ENCODE results near the gene SLC9C2. TPM values are rescaled to one million over a fixed set of nuclear protein-coding genes. Genes with fewer than 3 reads are reported as not detected.

Gene SLC9C2
- total RNA-seq, 1 experiment from 2014 or later: not detected

DNA sequence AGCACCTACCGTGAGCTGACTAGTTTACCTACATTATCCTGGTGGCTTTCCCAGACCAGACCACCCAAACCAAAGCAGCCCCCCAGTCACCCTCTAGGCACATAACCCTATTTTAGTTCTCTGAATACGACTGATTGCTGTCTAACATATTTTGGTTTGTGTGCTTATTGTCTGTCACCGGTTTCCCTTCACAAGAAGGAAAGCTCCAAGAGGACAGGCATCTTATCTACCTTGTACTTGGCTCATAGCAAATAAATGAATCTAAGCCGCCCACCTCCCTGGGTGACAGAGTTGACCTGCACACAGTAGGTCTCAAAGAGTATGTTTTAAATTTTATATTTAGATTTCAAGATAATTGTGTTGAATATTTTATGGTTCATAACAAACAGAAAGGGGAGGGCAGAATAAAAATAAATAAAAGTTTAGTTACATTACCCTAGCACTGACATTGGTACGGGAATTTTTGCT lies 126.6 kb downstream of the SLC9C2 start:
- peaks cover 41% of the 10 kb centered on the region for H3K4me1 Mint-ChIP-seq
- ATAC-seq (no peak), DNase-seq (ENCODE audit: low spot score) (no peak)
- ChIA-PET CTCF (interaction anchor here (1.2 to 3.3 kb wide), 2 partner anchors 27 to 46 kb away, joined by 6 to 28 read pairs; no protein-coding TSS in a partner anchor), POLR2A (interaction anchor here (0.5 to 2.8 kb wide), 12 partner anchors 12 to 1541 kb away, joined by 3 to 10 read pairs (median 4); partner anchors contain the start of genes CENPL, DARS2, GAS5 and KLHL20)
- TF ChIP-seq, protein P1, sequence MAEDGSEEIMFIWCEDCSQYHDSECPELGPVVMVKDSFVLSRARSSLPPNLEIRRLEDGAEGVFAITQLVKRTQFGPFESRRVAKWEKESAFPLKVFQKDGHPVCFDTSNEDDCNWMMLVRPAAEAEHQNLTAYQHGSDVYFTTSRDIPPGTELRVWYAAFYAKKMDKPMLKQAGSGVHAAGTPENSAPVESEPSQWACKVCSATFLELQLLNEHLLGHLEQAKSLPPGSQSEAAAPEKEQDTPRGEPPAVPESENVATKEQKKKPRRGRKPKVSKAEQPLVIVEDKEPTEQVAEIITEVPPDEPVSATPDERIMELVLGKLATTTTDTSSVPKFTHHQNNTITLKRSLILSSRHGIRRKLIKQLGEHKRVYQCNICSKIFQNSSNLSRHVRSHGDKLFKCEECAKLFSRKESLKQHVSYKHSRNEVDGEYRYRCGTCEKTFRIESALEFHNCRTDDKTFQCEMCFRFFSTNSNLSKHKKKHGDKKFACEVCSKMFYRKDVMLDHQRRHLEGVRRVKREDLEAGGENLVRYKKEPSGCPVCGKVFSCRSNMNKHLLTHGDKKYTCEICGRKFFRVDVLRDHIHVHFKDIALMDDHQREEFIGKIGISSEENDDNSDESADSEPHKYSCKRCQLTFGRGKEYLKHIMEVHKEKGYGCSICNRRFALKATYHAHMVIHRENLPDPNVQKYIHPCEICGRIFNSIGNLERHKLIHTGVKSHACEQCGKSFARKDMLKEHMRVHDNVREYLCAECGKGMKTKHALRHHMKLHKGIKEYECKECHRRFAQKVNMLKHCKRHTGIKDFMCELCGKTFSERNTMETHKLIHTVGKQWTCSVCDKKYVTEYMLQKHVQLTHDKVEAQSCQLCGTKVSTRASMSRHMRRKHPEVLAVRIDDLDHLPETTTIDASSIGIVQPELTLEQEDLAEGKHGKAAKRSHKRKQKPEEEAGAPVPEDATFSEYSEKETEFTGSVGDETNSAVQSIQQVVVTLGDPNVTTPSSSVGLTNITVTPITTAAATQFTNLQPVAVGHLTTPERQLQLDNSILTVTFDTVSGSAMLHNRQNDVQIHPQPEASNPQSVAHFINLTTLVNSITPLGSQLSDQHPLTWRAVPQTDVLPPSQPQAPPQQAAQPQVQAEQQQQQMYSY (CRISPR knock-in tag; IDR thresholded peaks at IDR 0.05): no peak
- TF ChIP-seq, protein P2, sequence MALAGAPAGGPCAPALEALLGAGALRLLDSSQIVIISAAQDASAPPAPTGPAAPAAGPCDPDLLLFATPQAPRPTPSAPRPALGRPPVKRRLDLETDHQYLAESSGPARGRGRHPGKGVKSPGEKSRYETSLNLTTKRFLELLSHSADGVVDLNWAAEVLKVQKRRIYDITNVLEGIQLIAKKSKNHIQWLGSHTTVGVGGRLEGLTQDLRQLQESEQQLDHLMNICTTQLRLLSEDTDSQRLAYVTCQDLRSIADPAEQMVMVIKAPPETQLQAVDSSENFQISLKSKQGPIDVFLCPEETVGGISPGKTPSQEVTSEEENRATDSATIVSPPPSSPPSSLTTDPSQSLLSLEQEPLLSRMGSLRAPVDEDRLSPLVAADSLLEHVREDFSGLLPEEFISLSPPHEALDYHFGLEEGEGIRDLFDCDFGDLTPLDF (CRISPR knock-in tag; IDR thresholded peaks at IDR 0.05): no peak
- TF ChIP-seq GTF2I (CRISPR knock-in tag; conservative IDR thresholded peaks at IDR 0.05) (no peak), OVOL2 (CRISPR knock-in tag; IDR thresholded peaks at IDR 0.05; ENCODE audit: borderline replicate concordance) (no peak), ZNF416 (CRISPR knock-in tag; IDR thresholded peaks at IDR 0.05) (no peak), TEAD1 (CRISPR knock-in tag; IDR thresholded peaks at IDR 0.05) (no peak), SMAD4 (CRISPR knock-in tag; IDR thresholded peaks at IDR 0.05) (no peak), FOXJ3 (CRISPR knock-in tag; IDR thresholded peaks at IDR 0.05; ENCODE audit: borderline replicate concordance) (no peak), CBFB (CRISPR knock-in tag; IDR thresholded peaks at IDR 0.05; ENCODE audit: low read depth) (no peak), SP1 (CRISPR knock-in tag; conservative IDR thresholded peaks at IDR 0.05) (no peak)
- TF ChIP-seq, protein P3, sequence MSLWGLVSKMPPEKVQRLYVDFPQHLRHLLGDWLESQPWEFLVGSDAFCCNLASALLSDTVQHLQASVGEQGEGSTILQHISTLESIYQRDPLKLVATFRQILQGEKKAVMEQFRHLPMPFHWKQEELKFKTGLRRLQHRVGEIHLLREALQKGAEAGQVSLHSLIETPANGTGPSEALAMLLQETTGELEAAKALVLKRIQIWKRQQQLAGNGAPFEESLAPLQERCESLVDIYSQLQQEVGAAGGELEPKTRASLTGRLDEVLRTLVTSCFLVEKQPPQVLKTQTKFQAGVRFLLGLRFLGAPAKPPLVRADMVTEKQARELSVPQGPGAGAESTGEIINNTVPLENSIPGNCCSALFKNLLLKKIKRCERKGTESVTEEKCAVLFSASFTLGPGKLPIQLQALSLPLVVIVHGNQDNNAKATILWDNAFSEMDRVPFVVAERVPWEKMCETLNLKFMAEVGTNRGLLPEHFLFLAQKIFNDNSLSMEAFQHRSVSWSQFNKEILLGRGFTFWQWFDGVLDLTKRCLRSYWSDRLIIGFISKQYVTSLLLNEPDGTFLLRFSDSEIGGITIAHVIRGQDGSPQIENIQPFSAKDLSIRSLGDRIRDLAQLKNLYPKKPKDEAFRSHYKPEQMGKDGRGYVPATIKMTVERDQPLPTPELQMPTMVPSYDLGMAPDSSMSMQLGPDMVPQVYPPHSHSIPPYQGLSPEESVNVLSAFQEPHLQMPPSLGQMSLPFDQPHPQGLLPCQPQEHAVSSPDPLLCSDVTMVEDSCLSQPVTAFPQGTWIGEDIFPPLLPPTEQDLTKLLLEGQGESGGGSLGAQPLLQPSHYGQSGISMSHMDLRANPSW (CRISPR knock-in tag; conservative IDR thresholded peaks at IDR 0.05; ENCODE audit: low read depth): no peak
- TF ChIP-seq, protein P4, sequence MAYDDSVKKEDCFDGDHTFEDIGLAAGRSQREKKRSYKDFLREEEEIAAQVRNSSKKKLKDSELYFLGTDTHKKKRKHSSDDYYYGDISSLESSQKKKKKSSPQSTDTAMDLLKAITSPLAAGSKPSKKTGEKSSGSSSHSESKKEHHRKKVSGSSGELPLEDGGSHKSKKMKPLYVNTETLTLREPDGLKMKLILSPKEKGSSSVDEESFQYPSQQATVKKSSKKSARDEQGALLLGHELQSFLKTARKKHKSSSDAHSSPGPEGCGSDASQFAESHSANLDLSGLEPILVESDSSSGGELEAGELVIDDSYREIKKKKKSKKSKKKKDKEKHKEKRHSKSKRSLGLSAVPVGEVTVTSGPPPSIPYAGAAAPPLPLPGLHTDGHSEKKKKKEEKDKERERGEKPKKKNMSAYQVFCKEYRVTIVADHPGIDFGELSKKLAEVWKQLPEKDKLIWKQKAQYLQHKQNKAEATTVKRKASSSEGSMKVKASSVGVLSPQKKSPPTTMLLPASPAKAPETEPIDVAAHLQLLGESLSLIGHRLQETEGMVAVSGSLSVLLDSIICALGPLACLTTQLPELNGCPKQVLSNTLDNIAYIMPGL (CRISPR knock-in tag; IDR thresholded peaks at IDR 0.05): no peak
- TF ChIP-seq, protein P5, sequence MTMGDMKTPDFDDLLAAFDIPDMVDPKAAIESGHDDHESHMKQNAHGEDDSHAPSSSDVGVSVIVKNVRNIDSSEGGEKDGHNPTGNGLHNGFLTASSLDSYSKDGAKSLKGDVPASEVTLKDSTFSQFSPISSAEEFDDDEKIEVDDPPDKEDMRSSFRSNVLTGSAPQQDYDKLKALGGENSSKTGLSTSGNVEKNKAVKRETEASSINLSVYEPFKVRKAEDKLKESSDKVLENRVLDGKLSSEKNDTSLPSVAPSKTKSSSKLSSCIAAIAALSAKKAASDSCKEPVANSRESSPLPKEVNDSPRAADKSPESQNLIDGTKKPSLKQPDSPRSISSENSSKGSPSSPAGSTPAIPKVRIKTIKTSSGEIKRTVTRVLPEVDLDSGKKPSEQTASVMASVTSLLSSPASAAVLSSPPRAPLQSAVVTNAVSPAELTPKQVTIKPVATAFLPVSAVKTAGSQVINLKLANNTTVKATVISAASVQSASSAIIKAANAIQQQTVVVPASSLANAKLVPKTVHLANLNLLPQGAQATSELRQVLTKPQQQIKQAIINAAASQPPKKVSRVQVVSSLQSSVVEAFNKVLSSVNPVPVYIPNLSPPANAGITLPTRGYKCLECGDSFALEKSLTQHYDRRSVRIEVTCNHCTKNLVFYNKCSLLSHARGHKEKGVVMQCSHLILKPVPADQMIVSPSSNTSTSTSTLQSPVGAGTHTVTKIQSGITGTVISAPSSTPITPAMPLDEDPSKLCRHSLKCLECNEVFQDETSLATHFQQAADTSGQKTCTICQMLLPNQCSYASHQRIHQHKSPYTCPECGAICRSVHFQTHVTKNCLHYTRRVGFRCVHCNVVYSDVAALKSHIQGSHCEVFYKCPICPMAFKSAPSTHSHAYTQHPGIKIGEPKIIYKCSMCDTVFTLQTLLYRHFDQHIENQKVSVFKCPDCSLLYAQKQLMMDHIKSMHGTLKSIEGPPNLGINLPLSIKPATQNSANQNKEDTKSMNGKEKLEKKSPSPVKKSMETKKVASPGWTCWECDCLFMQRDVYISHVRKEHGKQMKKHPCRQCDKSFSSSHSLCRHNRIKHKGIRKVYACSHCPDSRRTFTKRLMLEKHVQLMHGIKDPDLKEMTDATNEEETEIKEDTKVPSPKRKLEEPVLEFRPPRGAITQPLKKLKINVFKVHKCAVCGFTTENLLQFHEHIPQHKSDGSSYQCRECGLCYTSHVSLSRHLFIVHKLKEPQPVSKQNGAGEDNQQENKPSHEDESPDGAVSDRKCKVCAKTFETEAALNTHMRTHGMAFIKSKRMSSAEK (CRISPR knock-in tag; IDR thresholded peaks at IDR 0.05; ENCODE audit: borderline replicate concordance): no peak
- H3K36me3 Mint-ChIP-seq: peaks cover 65% of the 10 kb centered on the region
- H3K27me3 Mint-ChIP-seq (ENCODE audit: low read depth): no peaks in the 10 kb centered on the region
- no peak overlapping the region for H3K27ac Mint-ChIP-seq
- peaks cover 20% of the 10 kb centered on the region for H3K9me3 Mint-ChIP-seq
- peak overlapping the region; percentile 79 for H3K4me3 Mint-ChIP-seq
